C4-2B (cell line): Measurements from ENCODE around the gene U2SURP.

Source experiments
- ZFX ChIP-seq: fragments of 450-650 bp; IDR thresholded peaks from 2 replicates; pipeline ENCODE4 v1.6.1; 2017
- TF ChIP-seq, protein P1 (sequence below): fragments of 450-650 bp; conservative IDR thresholded peaks from 2 replicates; pipeline ENCODE4 v1.5.1; 2017; ENCODE audit warnings: mild to moderate bottlenecking

DNA sequence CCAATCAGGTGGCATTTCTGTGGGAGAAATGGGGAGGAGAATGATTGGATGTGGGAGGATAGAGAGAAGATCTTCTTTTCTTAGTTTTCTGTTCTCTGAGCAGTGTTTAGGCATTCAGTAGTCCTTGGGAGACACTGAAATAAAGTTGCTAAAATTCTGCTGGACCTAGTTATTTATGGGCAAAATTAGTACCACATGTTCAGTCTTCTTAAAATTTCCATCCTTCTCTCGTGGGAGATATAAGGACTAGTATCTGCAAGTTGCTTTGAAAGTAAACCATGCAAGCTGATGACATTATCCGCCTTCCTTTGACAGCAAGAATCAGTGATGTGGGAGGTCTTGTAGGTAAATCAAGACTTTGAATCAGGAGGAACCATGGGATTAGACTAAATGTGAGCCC lies 98.3 kb downstream of the U2SURP start:
- TF ChIP-seq, protein P1, sequence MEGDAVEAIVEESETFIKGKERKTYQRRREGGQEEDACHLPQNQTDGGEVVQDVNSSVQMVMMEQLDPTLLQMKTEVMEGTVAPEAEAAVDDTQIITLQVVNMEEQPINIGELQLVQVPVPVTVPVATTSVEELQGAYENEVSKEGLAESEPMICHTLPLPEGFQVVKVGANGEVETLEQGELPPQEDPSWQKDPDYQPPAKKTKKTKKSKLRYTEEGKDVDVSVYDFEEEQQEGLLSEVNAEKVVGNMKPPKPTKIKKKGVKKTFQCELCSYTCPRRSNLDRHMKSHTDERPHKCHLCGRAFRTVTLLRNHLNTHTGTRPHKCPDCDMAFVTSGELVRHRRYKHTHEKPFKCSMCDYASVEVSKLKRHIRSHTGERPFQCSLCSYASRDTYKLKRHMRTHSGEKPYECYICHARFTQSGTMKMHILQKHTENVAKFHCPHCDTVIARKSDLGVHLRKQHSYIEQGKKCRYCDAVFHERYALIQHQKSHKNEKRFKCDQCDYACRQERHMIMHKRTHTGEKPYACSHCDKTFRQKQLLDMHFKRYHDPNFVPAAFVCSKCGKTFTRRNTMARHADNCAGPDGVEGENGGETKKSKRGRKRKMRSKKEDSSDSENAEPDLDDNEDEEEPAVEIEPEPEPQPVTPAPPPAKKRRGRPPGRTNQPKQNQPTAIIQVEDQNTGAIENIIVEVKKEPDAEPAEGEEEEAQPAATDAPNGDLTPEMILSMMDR = no peak
- no peak for TF ChIP-seq ZFX
